Ammon's horn (tissue), 1 donor: Measurements from ENCODE around the gene TMEM203.

Experiments
- DNase-seq: peaks from one replicate; pipeline ENCODE4 v3.0.0-alpha.2; 2016; ENCODE audit warnings: low spot score

TMEM203 gene

DNA sequence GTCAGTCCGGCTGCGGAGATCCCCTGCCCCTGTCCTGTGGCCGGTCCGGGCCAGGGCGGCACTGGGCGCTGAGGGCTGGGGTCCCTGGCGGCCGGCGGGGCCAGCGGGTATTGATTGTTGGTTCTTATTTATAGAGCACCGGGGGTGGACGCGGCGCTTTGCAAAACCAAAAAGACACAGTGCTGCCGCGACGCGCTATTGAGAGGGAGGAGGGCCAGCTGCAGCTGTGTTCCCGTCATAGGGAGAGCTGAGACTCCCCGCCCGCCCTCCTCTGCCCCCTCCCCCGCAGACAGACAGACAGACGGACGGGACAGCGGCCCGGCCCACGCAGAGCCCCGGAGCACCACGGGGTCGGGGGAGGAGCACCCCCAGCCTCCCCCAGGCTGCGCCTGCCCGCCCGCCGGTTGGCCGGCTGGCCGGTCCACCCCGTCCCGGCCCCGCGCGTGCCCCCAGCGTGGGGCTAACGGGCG, 38.1 kb downstream of the TMEM203 start:
- no peak for DNase-seq

GRCh38 chr9:137166380-137167229, 38.8 kb downstream of the TMEM203 start:
- no peak for DNase-seq

GRCh38 chr9:137165250-137165836, 40.1 kb downstream of the TMEM203 start:
- no peak for DNase-seq

DNA sequence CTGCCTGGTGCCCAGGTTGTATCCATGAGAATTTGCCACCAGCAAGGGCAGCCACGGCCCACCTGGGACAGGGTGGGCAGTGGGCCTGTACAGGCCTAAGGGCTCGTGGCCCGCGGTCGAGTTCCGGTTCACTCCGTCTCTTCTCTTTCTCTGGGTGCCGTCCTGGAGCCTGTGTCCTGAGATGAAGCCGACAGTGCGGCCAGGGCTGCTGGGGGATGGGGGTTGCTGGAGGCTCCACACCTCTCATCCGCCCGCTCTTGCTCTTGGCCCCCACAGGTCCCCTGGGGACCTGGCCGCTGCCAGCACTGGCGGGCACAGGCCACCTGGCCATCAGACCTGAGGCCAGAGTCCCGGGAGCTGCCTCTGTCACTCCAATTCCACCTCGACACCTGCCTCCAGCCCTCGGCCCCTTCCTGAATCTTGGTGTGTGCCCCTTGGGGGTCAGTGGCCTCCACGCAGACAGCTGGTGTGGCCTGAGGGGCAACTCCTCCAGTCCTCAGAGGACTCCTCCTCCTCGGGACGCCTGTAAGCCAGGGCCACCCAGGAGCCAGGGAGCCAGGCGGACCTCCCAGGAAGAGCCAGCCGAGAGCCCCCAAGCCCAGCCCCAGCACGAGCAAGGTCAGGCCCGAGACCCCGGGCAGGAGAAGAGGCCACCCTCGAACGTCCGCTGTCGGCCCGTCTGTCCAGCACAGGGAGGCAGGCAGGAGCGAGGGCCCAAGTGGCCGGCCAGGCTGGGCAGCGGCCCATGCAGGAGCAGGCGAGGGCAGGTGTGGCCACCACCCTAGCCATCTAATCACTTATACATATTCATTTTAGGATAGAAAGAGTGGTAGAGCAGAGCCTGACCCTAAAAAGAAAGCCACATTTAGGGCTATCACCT, 40.8 kb downstream of the TMEM203 start:
- no peak for DNase-seq

DNA sequence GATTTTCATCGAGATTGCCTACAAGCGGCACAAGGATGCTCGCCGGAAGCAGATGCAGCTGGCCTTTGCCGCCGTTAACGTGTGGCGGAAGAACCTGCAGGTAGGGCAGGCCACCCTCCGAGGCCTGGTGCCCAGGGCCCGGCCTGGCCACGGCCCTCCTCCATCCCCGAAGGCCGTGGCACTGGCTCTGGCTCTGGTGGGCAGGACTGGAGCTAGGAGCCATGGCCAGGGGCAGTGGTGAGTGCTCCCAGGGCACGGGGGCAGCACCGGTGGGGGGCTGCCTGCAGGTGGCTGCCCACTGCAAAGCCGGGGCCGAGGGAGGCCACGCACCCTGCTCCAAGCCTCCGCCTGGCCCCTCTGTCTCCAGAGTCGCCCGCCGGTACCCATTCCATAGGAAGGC, 41.6 kb downstream of the TMEM203 start:
- DNase-seq = no peak

DNA sequence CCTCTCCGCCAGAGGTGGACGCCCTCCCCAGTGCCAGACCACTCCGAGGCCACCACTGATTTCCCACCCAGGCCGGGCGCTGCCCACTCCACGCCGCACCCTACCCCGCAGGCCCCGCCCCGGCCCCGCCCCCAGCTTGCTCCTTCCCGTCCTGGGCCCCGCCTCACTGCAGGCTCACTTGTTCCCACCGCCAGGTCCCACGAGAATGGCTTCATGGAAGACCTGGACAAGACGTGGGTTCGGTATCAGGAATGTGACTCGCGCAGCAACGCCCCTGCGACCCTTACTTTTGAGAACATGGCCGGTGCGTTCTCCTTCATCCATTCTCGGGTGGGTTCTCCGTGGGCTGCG, 42.1 kb downstream of the TMEM203 start:
- no peak for DNase-seq

- no peak for DNase-seq
Measured at GRCh38 chr9:137162505-137163364, 42.7 kb downstream of the TMEM203 start.

DNA sequence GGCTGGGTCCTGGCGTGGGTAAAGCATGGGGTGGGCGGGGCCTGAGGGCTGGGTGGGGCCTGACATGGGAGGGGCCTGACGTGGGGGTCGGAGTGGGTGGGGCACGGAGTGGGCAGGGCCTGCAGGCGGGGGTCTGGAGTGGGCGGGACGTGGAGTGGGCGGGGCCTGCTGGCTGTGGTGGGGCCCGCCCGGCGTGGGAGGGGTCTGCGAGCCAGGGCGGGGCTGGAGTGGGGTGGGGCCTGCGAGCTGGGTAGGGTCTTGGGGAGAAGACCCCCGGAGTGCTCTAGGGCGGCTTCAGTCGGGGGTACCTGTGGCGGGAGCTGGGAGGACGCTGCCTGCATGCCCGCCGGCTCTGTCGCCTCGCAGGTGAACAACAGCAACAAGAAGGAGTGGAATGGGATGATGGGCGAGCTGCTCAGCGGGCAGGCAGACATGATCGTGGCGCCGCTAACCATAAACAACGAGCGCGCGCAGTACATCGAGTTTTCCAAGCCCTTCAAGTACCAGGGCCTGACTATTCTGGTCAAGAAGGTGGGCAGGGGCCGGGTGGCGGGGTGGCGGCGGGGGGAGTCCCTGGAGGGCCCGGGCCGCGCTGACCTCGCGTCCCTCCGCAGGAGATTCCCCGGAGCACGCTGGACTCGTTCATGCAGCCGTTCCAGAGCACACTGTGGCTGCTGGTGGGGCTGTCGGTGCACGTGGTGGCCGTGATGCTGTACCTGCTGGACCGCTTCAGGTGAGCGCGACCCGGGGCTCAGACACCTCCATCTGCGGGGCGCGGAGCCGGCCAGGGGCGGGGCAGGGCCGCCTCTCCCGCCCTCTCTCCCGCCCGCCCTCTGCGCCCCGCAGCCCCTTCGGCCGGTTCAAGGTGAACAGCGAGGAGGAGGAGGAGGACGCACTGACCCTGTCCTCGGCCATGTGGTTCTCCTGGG, 43.6 kb downstream of the TMEM203 start:
- DNase-seq = no peak

DNA sequence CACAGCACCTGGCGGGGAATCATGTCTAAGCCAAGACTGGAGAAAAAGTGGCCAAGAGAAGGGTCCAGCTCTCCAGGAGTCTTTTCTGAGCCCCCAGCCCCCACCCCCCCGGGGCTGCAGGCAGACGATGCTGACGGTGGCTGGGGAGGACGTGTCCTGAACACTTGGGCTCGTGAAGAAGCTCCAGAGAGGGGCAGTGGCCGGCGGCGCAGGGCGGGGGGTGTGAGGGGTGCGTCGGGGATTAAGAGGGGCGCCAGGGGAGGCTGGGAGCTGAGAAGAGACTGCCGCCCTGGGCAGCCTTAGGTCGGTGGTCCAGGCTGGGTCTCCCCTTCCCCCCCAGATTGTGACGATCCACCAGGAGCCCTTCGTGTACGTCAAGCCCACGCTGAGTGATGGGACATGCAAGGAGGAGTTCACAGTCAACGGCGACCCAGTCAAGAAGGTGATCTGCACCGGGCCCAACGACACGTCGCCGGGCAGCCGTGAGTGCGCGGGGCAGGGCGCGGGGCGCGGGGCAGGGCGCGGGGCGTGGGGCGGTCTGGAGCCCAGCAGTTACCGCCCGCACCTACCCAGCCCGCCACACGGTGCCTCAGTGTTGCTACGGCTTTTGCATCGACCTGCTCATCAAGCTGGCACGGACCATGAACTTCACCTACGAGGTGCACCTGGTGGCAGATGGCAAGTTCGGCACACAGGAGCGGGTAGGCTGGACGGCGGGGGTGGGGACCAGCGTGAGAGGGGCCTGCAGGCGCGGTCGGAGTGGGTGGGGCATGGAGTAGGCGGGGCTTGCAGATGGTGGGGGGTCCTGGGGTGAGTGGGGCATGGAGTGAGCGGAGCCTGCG, 44.5 kb downstream of the TMEM203 start:
- no peak for DNase-seq

DNA sequence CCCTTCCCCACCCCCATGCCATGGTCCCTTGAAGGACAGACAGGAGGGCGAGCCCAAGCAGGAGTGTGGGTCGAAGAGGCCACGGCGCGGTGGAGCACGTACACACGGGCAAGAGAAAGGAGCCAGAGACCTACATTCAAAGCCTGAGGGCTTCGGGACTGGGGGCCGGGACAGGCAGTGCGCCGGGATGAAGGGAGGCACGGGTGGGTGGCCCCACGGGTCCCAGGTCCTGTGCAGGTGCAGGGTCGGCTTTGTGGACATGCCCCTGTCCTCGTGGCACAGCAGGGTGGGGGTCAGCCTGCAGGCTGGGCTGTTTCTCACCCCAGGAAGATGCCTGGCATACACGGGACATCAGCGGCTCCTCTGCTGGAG, 45.4 kb downstream of the TMEM203 start:
- no peak for DNase-seq

GRCh38 chr9:137159105-137160053, 46.1 kb downstream of the TMEM203 start:
- no peak for DNase-seq

DNA sequence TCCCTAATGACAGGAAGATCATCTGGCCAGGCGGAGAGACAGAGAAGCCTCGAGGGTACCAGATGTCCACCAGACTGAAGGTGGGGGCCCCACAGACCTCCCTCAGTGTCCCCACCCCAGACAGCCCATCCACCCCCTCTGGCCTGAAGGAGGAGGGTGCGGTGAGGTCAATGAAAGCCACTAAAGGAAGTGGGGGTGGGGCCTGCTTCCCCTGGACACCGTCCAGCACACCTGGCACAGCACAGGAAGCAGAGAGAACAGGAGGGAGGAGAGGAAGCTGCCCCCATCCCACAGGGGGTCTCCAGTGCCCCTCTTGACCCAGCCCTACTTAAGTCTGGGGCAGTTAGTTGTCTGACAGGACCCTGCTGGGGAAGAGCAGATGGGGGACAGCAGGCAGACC, 46.8 kb downstream of the TMEM203 start:
- DNase-seq = no peak

DNA sequence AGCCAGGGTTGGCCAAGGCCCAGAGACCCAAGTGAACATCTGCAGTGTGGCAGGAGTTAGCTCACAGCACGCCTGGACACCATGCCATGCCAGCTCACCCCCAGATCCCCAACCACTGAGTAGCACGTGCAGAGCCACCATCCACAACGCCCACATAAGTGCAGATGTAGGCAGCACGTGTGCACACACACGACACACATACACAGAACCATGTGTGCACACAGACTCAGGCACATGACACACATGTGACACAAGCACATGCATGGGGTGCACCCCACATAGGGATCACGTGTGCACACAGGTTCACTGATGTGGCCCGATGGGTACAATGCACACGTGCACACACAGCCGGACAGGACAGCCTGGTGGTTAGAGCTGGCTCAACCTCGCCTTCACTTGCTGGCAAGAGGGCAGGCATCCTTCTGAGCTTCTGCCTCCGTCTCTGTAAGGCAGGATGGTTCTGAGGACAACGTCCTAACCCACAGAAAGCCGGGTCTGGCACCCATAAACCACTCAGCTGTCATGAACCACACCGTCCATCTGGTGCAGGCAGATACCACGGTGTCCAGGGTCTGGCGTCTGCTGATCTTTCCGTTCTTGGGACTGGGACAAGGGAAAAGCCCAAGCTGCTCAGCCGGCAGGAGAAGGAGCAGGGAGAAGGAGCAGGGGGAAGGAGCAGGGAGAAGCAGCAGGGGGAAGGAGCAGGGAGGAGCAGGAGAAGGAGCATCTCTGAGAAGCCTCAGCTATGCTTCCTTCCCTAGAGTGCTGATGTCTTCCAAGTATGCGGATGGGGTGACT, 47.6 kb downstream of the TMEM203 start:
- no peak for DNase-seq

DNA sequence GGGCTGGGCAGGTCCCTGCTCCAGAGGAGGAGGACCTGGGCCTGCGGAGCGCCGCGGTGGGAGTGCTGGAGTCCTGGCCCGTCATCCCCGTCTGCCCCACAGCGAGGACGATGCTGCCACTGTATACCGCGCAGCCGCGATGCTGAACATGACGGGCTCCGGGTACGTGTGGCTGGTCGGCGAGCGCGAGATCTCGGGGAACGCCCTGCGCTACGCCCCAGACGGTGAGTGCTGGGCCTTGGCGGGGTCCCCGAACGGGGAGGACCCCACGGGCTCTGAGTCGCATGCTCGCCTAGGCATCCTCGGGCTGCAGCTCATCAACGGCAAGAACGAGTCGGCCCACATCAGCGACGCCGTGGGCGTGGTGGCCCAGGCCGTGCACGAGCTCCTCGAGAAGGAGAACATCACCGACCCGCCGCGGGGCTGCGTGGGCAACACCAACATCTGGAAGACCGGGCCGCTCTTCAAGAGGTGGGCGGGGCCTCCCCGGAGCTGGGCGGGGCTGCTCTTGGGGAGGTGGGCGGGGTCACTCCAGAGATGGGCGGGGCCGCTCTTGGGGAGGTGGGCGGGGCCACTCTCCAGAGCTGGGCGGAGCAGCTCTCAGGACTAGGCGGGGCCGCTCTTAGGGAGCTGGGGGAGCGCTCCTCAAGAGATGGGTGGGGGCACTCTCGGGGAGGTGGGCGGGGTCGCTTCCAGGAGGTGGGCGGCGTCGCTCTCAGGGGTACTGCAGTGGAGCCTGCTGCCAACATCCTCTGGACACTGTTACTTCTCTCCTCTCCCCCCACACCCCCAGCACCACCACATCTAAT, 48.7 kb downstream of the TMEM203 start:
- no peak for DNase-seq
